Measurements from ENCODE around the gene NUP62CL.

DNA sequence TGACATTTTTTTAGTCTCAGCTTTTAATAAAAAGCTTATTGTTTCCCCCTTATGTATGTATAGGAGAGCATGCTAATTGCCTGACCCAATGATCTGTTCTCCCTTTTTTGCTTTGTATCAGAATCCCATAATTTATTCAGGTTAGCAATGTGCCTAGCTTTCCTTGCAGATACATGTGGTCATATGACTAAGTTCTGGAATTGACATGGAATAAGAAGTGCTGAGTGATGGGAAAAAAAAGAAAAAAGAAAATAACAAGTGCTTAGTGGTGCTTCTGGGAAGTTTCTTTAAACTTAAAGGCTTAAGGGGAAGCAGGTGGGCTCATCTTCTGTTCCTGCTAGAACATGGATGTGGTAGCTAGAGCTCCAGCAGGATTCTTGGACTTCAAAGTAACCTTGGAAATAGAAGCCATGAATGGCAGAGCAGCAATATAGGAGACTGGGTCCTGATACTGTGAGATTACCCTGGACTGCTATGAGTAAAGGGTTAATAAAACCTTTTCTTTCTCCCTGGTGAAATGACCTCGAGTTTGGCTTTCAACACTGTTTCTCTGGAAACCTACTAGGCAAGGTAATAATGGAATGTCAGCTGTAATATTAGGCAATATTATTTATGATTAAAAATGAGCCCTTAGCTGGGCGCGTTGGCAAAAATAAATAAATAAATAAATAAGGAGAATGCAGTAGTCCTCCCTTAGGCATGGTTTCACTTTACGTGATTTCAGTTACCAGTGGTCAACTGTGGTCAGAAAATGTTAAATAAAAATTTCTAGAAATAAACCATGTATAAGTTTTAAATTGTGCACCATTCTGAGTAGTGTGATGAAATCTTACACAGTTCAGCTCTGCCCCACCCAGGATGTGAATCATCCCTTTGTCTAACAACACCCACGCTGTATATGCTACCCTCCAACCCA lies 70.9 kb downstream of the NUP62CL start:
- TF ChIP-seq, protein P1, sequence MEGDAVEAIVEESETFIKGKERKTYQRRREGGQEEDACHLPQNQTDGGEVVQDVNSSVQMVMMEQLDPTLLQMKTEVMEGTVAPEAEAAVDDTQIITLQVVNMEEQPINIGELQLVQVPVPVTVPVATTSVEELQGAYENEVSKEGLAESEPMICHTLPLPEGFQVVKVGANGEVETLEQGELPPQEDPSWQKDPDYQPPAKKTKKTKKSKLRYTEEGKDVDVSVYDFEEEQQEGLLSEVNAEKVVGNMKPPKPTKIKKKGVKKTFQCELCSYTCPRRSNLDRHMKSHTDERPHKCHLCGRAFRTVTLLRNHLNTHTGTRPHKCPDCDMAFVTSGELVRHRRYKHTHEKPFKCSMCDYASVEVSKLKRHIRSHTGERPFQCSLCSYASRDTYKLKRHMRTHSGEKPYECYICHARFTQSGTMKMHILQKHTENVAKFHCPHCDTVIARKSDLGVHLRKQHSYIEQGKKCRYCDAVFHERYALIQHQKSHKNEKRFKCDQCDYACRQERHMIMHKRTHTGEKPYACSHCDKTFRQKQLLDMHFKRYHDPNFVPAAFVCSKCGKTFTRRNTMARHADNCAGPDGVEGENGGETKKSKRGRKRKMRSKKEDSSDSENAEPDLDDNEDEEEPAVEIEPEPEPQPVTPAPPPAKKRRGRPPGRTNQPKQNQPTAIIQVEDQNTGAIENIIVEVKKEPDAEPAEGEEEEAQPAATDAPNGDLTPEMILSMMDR (IDR thresholded peaks at IDR 0.05): no peak
- no peak for TF ChIP-seq ZFX (IDR thresholded peaks at IDR 0.05; ENCODE audit: borderline replicate concordance)
